HepG2 (cell line): Measurements from ENCODE around the gene HHATL. TPM values are rescaled to one million over a fixed set of nuclear protein-coding genes. Genes with fewer than 3 reads are reported as not detected.
A peak's percentile ranks its signal among the peaks of the same experiment; 100 is the strongest.

Source experiments
- CREM ChIP-seq, 2 experiments: sonication (generic) in 1 of 2; formaldehyde crosslinking in 1 of 2; IDR thresholded peaks; 2 replicates each; pipeline versions ENCODE4 v1.4.0 to v1.6.1; 2016 to 2020; ENCODE audit warnings: antibody characterized with exemption in 1 of 2, mild to moderate bottlenecking in 1 of 2, missing genetic modification reagents in 1 of 2
- HMGXB3 ChIP-seq: sonication (generic); formaldehyde crosslinking; IDR thresholded peaks from 2 replicates; pipeline ENCODE4 v1.4.0; 2020; ENCODE audit warnings: missing genetic modification reagents, borderline replicate concordance
- KLF11 ChIP-seq: IDR thresholded peaks from 2 replicates; pipeline ENCODE4 v1.6.1; 2016; ENCODE audit warnings: missing compliant biosample characterization
- NCOA2 ChIP-seq: sonication (generic); formaldehyde crosslinking; IDR thresholded peaks from 2 replicates; pipeline ENCODE4 v1.8.0; 2022; ENCODE audit warnings: inconsistent platforms
- NR2C2 ChIP-seq: sonication (generic); formaldehyde crosslinking; IDR thresholded peaks from 2 replicates; pipeline ENCODE4 v1.4.0; 2020; ENCODE audit warnings: missing genetic modification reagents, mild to moderate bottlenecking, moderate library complexity, borderline replicate concordance
- RFX3 ChIP-seq: IDR thresholded peaks from 2 replicates; pipeline ENCODE4 v1.6.1; 2016; ENCODE audit warnings: missing biosample characterization, missing genetic modification reagents
- RFX5 ChIP-seq: IDR thresholded peaks from 2 replicates; pipeline ENCODE4 v1.6.1; 2011; ENCODE audit warnings: low read depth, low read length, improper control_type of control experiment
- SCMH1 ChIP-seq: sonication (generic); formaldehyde crosslinking; IDR thresholded peaks from 2 replicates; pipeline ENCODE4 v1.9.0; 2021; ENCODE audit warnings: missing genetic modification reagents, mild to moderate bottlenecking, borderline replicate concordance
- SNAPC4 ChIP-seq: sonication (generic); formaldehyde crosslinking; IDR thresholded peaks from 2 replicates; pipeline ENCODE4 v1.4.0; 2020; ENCODE audit warnings: mild to moderate bottlenecking, missing genetic modification reagents
- SP2 ChIP-seq: sonication (generic); formaldehyde crosslinking; IDR thresholded peaks from 2 replicates; pipeline ENCODE4 v1.5.1; 2020; ENCODE audit warnings: mild to moderate bottlenecking, missing genetic modification reagents
- TP53 ChIP-seq: sonication (generic); formaldehyde crosslinking; conservative IDR thresholded peaks from 2 replicates; pipeline ENCODE4 v1.4.0; 2020; ENCODE audit warnings: missing genetic modification reagents
- ZBTB43 ChIP-seq: sonication (generic); formaldehyde crosslinking; conservative IDR thresholded peaks from 2 replicates; pipeline ENCODE4 v1.4.0; 2020; ENCODE audit warnings: missing genetic modification reagents
- ZFP41 ChIP-seq: sonication (generic); formaldehyde crosslinking; IDR thresholded peaks from 2 replicates; pipeline ENCODE4 v1.4.0; 2020; ENCODE audit warnings: mild to moderate bottlenecking, missing genetic modification reagents, borderline replicate concordance
- ZNF20 ChIP-seq: sonication (generic); formaldehyde crosslinking; IDR thresholded peaks from 2 replicates; pipeline ENCODE4 v1.4.0; 2020; ENCODE audit warnings: mild to moderate bottlenecking, moderate library complexity, missing genetic modification reagents
- ZNF501 ChIP-seq: sonication (generic); formaldehyde crosslinking; IDR thresholded peaks from 2 replicates; pipeline ENCODE4 v1.5.1; 2020; ENCODE audit warnings: mild to moderate bottlenecking, moderate library complexity, missing genetic modification reagents
- ZNF766 ChIP-seq: sonication (generic); formaldehyde crosslinking; IDR thresholded peaks from 2 replicates; pipeline ENCODE4 v1.5.0; 2020; ENCODE audit warnings: missing genetic modification reagents, borderline replicate concordance
- polyA plus RNA-seq, 8 experiments: library from polyadenylated mRNA; depleted of rRNA in 3 of 8; stranded (reverse) in 7 of 8; unstranded in 1 of 8; fragments of >200 nt; fragmentation: Illumina TruSeq in 4 of 8; extraction: Trizol in 4 of 8; gene quantifications; 2 replicates each; pipeline versions ENCODE4 v1.2.1 to v1.2.3, GENCODE V29; 2011 to 2016; ENCODE audit warnings: low read depth in 4 of 8, missing spikeins in 1 of 8, mixed read lengths in 1 of 8; ENCODE audit not compliant: insufficient read depth in 1 of 8
- total RNA-seq, 5 experiments: library from RNA; depleted of rRNA; stranded (reverse); fragments of >200 nt; fragmentation: Illumina TruSeq; extraction: Trizol; gene quantifications; 2 replicates each; pipeline ENCODE4 v1.2.3, GENCODE V29; 2016; ENCODE audit warnings: low read depth in 1 of 5
- TF ChIP-seq, protein P1 (sequence below): sonication (generic); formaldehyde crosslinking; IDR thresholded peaks from 2 replicates; pipeline ENCODE4 v1.5.1; 2020; ENCODE audit warnings: mild to moderate bottlenecking, moderate library complexity, missing genetic modification reagents

The HHATL gene
- total and polyA plus RNA-seq, 2 of the 13 experiments (the other 11 are each of a cell fraction or from before 2014, with no cell fraction given): 0.26 TPM; not detected in 1

DNA sequence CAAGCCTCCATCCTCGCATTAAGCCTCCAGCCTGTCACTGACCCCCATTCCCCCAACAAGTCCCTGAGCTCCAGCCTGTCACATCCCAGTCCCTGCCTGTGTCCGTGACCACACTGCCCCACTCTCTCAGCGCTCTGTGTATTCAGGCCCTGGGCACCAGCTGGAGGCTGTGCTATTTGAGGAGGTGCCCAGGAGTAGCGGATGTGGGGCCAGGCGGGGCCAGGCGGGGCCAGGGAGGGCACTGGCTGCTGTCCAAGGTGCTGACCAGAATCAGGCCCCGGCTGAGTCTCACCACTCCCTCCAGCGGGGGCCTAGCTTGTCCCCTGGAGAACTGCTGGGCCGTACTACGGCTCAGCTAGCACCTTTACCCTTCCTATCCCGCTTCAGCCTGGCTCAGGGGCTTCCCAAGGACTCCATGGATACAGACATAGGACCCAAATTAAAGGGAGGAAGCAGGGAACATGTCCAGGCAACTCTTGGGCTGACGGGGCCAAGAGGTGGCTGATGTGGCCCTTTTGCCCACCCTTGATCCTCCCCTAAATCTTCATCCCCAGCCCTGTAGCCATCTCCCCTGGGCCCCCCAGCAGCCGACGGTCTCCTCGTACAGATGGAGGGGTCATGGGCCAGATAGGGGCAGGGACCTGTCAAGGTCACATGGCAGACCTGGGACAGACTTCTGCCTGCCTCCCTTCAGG, 1.1 kb downstream of the HHATL start (continued):
- TF ChIP-seq SNAPC4 (CRISPR knock-in tag) (0 out of 2 replicates have a peak, but pooled peaks have one; percentile 47), ZNF501 (0 out of 2 replicates have a peak, but pooled peaks have one; percentile 15), NCOA2 (CRISPR knock-in tag) (peak; percentile 67), ZBTB43 (CRISPR knock-in tag) (peak; percentile 88), HMGXB3 (CRISPR knock-in tag) (peak; percentile 83), KLF11 (peak; percentile 97), TP53 (peak; percentile 76; the same call in 1 of the 2 replicates), ZFP41 (peak; percentile 69; the same call in 1 of the 2 replicates), ZNF766 (CRISPR knock-in tag) (peak; percentile 84; the same call in 1 of the 2 replicates), RFX5 (no peak), CREM (IDR thresholded peaks at IDR 0.05) (no peak), CREM (CRISPR knock-in tag; IDR thresholded peaks at IDR 0.05) (no peak), SCMH1 (CRISPR knock-in tag) (no peak), SP2 (CRISPR knock-in tag) (no peak), NR2C2 (CRISPR knock-in tag) (no peak), ZNF20 (CRISPR knock-in tag) (no peak), RFX3 (CRISPR knock-in tag) (no peak)
- TF ChIP-seq, protein P1, sequence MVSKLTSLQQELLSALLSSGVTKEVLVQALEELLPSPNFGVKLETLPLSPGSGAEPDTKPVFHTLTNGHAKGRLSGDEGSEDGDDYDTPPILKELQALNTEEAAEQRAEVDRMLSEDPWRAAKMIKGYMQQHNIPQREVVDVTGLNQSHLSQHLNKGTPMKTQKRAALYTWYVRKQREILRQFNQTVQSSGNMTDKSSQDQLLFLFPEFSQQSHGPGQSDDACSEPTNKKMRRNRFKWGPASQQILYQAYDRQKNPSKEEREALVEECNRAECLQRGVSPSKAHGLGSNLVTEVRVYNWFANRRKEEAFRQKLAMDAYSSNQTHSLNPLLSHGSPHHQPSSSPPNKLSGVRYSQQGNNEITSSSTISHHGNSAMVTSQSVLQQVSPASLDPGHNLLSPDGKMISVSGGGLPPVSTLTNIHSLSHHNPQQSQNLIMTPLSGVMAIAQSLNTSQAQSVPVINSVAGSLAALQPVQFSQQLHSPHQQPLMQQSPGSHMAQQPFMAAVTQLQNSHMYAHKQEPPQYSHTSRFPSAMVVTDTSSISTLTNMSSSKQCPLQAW (CRISPR knock-in tag): no peak
